Caco-2 (cell line): Measurements from ENCODE around the gene CNIH1. TPM values are rescaled to one million over a fixed set of nuclear protein-coding genes. Genes with fewer than 3 reads are reported as not detected.
A peak's percentile ranks its signal among the peaks of the same experiment; 100 is the strongest.

Experiments
- BruUV-seq: library from RNA; stranded (reverse); fragments of 400-500 nt; replicated peaks from 2 replicates; lab custom pipeline; 2021; lab: Mats Ljungman, UMichigan
- CTCF ChIA-PET: fragments of 300-600 bp; sonication (Branson Sonifier 250); formaldehyde crosslinking; loops from one replicate; lab custom pipeline; 2022; ENCODE audit warnings: antibody characterized with exemption; lab: Charles Lee
- POLR2A ChIA-PET: fragments of 300-600 bp; sonication (Branson Sonifier 250); formaldehyde crosslinking; loops from one replicate; lab custom pipeline; 2022; ENCODE audit warnings: antibody characterized with exemption; lab: Charles Lee
- DNase-seq, 2 experiments: peaks; one replicate each; pipeline versions ENCODE4 v3.0.0 to v3.0.0-alpha.2; 2020 to 2022
- H3K27me3 ChIP-seq: replicated peaks from 2 replicates; pipeline ENCODE4 v1.6.0; 2011; ENCODE audit warnings: low read length; ENCODE audit not compliant: control insufficient read depth, insufficient read depth
- H3K36me3 ChIP-seq: 2 replicates; pipeline ENCODE4 v1.5.1; 2011; ENCODE audit warnings: low read length; ENCODE audit not compliant: control insufficient read depth, insufficient read depth
- H3K4me1 ChIP-seq: fragments of 250-450 bp; sonication (Bioruptor Pico); 2 replicates; pipeline ENCODE4 v1.5.1; 2020; ENCODE audit warnings: mild to moderate bottlenecking
- H3K4me3 ChIP-seq: 2 replicates; pipeline ENCODE4 v1.5.1; 2011; ENCODE audit warnings: low read depth, mild to moderate bottlenecking, control low read depth, low read length
- H3K9me3 ChIP-seq: fragments of 250-450 bp; sonication (Bioruptor Pico); 2 replicates; pipeline ENCODE4 v1.5.1; 2020; ENCODE audit warnings: mild to moderate bottlenecking, moderate library complexity
- H3K27ac Mint-ChIP-seq: one replicate; pipeline ENCODE4 v1.8.0; 2022; ENCODE audit warnings: mixed read lengths; ENCODE audit not compliant: unreplicated experiment
- H3K27me3 Mint-ChIP-seq: one replicate; pipeline ENCODE4 v1.8.0; 2022; ENCODE audit warnings: mixed read lengths; ENCODE audit not compliant: insufficient read depth, unreplicated experiment
- H3K36me3 Mint-ChIP-seq: one replicate; pipeline ENCODE4 v1.8.0; 2022; ENCODE audit warnings: mild to moderate bottlenecking, mixed read lengths; ENCODE audit not compliant: insufficient read depth, unreplicated experiment
- H3K4me1 Mint-ChIP-seq: one replicate; pipeline ENCODE4 v1.8.0; 2022; ENCODE audit warnings: low read depth, mixed read lengths; ENCODE audit not compliant: unreplicated experiment
- H3K4me3 Mint-ChIP-seq: one replicate; pipeline ENCODE4 v1.8.0; 2022; ENCODE audit warnings: mild to moderate bottlenecking, moderate library complexity, mixed read lengths; ENCODE audit not compliant: unreplicated experiment
- H3K9me3 Mint-ChIP-seq: one replicate; pipeline ENCODE4 v1.8.0; 2022; ENCODE audit warnings: mixed read lengths; ENCODE audit not compliant: unreplicated experiment
- intact Hi-C: fragments of 100-400 bp; cut with micrococcal nuclease; formaldehyde crosslinking; loops from one replicate; pipeline ENCODE4 v1.10.0; 2022; ENCODE audit not compliant: unreplicated experiment
- total RNA-seq: library from RNA; stranded (reverse); gene quantifications from 2 replicates; pipeline ENCODE4 v1.2.3, GENCODE V29; 2022
- TF ChIP-seq, protein P1 (sequence below), 2 experiments: fragments of 200-600 bp in 1 of 2; IDR thresholded peaks; 1 replicate in 1 of 2; 2 replicates in 1 of 2; pipeline versions ENCODE4 v1.5.1 to v1.8.0; 2011 to 2022; ENCODE audit warnings: antibody characterized with exemption in 1 of 2, control low read depth in 1 of 2, inconsistent platforms in 1 of 2, low read depth in 1 of 2, low read length in 1 of 2, mild to moderate bottlenecking in 1 of 2, moderate library complexity in 1 of 2; ENCODE audit not compliant: insufficient read depth in 1 of 2, severe bottlenecking in 1 of 2, unreplicated experiment in 1 of 2

Gene CNIH1
- total RNA-seq, 1 experiment from 2014 or later: 164 TPM

DNA sequence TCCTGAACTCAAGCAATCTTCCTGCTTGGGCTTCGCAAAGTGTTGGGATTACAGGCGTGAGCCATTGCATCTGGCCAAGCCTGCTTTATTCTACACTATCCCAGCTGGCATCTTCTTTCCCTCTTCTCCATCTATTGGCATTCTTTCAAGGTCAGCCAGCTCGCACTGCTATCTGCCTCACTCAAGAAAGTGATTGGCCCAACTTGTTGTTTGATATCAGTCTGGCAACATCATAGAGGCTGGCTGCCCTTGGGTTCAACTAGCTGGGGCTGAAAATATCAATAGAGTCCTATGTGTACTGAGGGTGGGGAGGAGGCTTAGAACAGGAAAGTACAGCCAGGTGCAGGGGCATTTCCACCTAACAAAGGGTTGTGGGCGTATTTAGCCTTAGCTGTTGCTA, 30.5 kb upstream of the CNIH1 start:
- TF ChIP-seq, protein P1, sequence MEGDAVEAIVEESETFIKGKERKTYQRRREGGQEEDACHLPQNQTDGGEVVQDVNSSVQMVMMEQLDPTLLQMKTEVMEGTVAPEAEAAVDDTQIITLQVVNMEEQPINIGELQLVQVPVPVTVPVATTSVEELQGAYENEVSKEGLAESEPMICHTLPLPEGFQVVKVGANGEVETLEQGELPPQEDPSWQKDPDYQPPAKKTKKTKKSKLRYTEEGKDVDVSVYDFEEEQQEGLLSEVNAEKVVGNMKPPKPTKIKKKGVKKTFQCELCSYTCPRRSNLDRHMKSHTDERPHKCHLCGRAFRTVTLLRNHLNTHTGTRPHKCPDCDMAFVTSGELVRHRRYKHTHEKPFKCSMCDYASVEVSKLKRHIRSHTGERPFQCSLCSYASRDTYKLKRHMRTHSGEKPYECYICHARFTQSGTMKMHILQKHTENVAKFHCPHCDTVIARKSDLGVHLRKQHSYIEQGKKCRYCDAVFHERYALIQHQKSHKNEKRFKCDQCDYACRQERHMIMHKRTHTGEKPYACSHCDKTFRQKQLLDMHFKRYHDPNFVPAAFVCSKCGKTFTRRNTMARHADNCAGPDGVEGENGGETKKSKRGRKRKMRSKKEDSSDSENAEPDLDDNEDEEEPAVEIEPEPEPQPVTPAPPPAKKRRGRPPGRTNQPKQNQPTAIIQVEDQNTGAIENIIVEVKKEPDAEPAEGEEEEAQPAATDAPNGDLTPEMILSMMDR (IDR thresholded peaks at IDR 0.05; ENCODE audit: insufficient read depth in 1 of 2, low read depth in 1 of 2, low read length in 1 of 2, severe bottlenecking in 1 of 2, unreplicated experiment in 1 of 2): no peak
- ChIA-PET CTCF (no interaction called here), POLR2A (no interaction called here)
- Mint-ChIP-seq H3K9me3 (peaks cover 14% of the 10 kb centered on the region), H3K27ac (peak overlapping the region; percentile 46), H3K4me3 (no peak overlapping the region), H3K4me1 (peaks cover 11% of the 10 kb centered on the region), H3K36me3 (peaks cover 51% of the 10 kb centered on the region), H3K27me3 (no peaks in the 10 kb centered on the region)
- BruUV-seq: no TSS peak
- no peaks in the 10 kb centered on the region for H3K27me3 ChIP-seq
- DNase-seq: no peak
- H3K36me3 ChIP-seq: no peaks in the 10 kb centered on the region
- H3K4me1 ChIP-seq: peaks cover 29% of the 10 kb centered on the region
- H3K4me3 ChIP-seq: no peak overlapping the region
- H3K9me3 ChIP-seq: peaks cover 7% of the 10 kb centered on the region
- intact Hi-C loops: no loop called here

- H3K36me3 Mint-ChIP-seq: peaks cover 42% of the 10 kb centered on the region
- H3K9me3 Mint-ChIP-seq: peaks cover 14% of the 10 kb centered on the region
- H3K4me3 Mint-ChIP-seq: no peak overlapping the region
- intact Hi-C loops: no loop called here
- TF ChIP-seq, protein P1 (IDR thresholded peaks at IDR 0.05; ENCODE audit: insufficient read depth in 1 of 2, low read depth in 1 of 2, low read length in 1 of 2, severe bottlenecking in 1 of 2, unreplicated experiment in 1 of 2): no peak
- H3K27me3 ChIP-seq: no peaks in the 10 kb centered on the region
- H3K9me3 ChIP-seq: peaks cover 7% of the 10 kb centered on the region
- no TSS peak for BruUV-seq
- H3K36me3 ChIP-seq: no peaks in the 10 kb centered on the region
- H3K4me3 ChIP-seq: no peak overlapping the region
- DNase-seq: peak; percentile 44 to 56
- peaks cover 29% of the 10 kb centered on the region for H3K4me1 ChIP-seq
- ChIA-PET CTCF (no interaction called here), POLR2A (no interaction called here)
- H3K4me1 Mint-ChIP-seq: peaks cover 11% of the 10 kb centered on the region
- H3K27ac Mint-ChIP-seq: peak overlapping the region; percentile 21
- H3K27me3 Mint-ChIP-seq: no peaks in the 10 kb centered on the region
Measured at GRCh38 chr14:54470701-54471100, 29.5 kb upstream of the CNIH1 start.

DNA sequence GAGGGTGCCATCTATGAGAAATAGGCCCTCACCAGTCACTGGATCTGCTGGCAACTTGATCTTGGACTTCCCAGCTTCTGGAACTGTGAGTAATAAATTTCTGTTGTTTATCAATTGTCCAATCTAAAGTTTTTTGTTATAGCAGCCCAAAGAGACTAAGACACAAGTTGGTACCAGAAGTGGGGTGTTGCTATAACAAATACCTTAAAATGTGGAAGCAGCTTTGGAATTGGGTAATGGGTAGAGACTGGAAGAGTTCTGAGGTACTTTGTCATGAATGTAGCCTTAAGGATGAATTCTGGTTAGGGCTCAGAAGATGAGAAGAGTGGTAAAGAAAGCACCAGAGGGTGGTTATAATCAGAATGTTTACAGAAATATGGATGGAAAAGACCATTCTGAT, 26.1 kb upstream of the CNIH1 start:
- Histone ChIP-seq H3K4me1 (peaks cover 12% of the 10 kb centered on the region), H3K9me3 (peaks cover 7% of the 10 kb centered on the region), H3K36me3 (no peaks in the 10 kb centered on the region), H3K27me3 (no peaks in the 10 kb centered on the region; the same call in 1 of the 2 replicates), H3K4me3 (no peak overlapping the region)
- no peak overlapping the region for H3K27ac Mint-ChIP-seq
- TF ChIP-seq, protein P1 (IDR thresholded peaks at IDR 0.05; ENCODE audit: insufficient read depth in 1 of 2, low read depth in 1 of 2, low read length in 1 of 2, severe bottlenecking in 1 of 2, unreplicated experiment in 1 of 2): no peak
- BruUV-seq: no TSS peak
- H3K4me3 Mint-ChIP-seq: no peak overlapping the region
- H3K9me3 Mint-ChIP-seq: peaks cover 14% of the 10 kb centered on the region
- intact Hi-C loops: no loop called here
- CTCF ChIA-PET: no interaction called here
- POLR2A ChIA-PET: no interaction called here
- peaks cover 11% of the 10 kb centered on the region for H3K4me1 Mint-ChIP-seq
- no peak for DNase-seq
- H3K27me3 Mint-ChIP-seq: no peaks in the 10 kb centered on the region
- H3K36me3 Mint-ChIP-seq: peaks cover 16% of the 10 kb centered on the region
